Hepatocyte (in vitro differentiated cells): ENCODE data around the gene ZGPAT. TPM values are rescaled to one million over a fixed set of nuclear protein-coding genes. Genes with fewer than 3 reads are reported as not detected.

Source experiments
- DNase-seq: peaks from one replicate; pipeline ENCODE4 v3.0.0-alpha.2; 2016; ENCODE audit warnings: low spot score
- H2AFZ ChIP-seq: fragments of 200-600 bp; sonication (generic); 2 replicates; pipeline ENCODE4 v1.6.0; 2016; ENCODE audit warnings: antibody characterized with exemption, mild to moderate bottlenecking
- H3K27ac ChIP-seq: fragments of 200-600 bp; sonication (generic); 2 replicates; pipeline ENCODE4 v1.5.1; 2016; ENCODE audit warnings: mild to moderate bottlenecking
- H3K27me3 ChIP-seq: fragments of 200-600 bp; sonication (generic); 2 replicates; pipeline ENCODE4 v1.6.1; 2016
- H3K36me3 ChIP-seq: fragments of 200-600 bp; sonication (generic); replicated peaks from 2 replicates; pipeline ENCODE4 v1.5.1; 2016; ENCODE audit warnings: low read depth; ENCODE audit not compliant: insufficient read depth
- H3K4me1 ChIP-seq: fragments of 200-600 bp; sonication (generic); 2 replicates; pipeline ENCODE4 v1.5.1; 2016; ENCODE audit warnings: mild to moderate bottlenecking, moderate library complexity; ENCODE audit not compliant: insufficient read depth
- H3K4me2 ChIP-seq: fragments of 200-600 bp; sonication (generic); 2 replicates; pipeline ENCODE4 v1.6.0; 2016
- H3K4me3 ChIP-seq: fragments of 200-600 bp; sonication (generic); 2 replicates; pipeline ENCODE4 v1.5.1; 2016; ENCODE audit warnings: mild to moderate bottlenecking
- H3K79me2 ChIP-seq: fragments of 200-600 bp; sonication (generic); 2 replicates; pipeline ENCODE4 v1.6.0; 2017; ENCODE audit warnings: mild to moderate bottlenecking
- H3K9me2 ChIP-seq: fragments of 200-600 bp; sonication (generic); replicated peaks from 2 replicates; pipeline ENCODE4 v1.6.0; 2017; ENCODE audit warnings: mild to moderate bottlenecking; ENCODE audit not compliant: insufficient read depth
- H3K9me3 ChIP-seq: fragments of 200-600 bp; sonication (generic); 2 replicates; pipeline ENCODE4 v1.5.1; 2016; ENCODE audit warnings: low read depth, mild to moderate bottlenecking
- H4K20me1 ChIP-seq: fragments of 200-600 bp; sonication (generic); 2 replicates; pipeline ENCODE4 v1.6.0; 2016; ENCODE audit warnings: mild to moderate bottlenecking; ENCODE audit not compliant: insufficient read depth, poor library complexity, severe bottlenecking
- EZH2 ChIP-seq: fragments of 200-600 bp; sonication (generic); IDR thresholded peaks from 2 replicates; pipeline ENCODE4 v1.6.1; 2016; ENCODE audit warnings: antibody characterized with exemption, mild to moderate bottlenecking, borderline replicate concordance
- EZH2phosphoT487 ChIP-seq: fragments of 200-600 bp; sonication (generic); IDR thresholded peaks from one replicate; pipeline ENCODE4 v1.6.1; 2018; ENCODE audit warnings: antibody characterized with exemption, mild to moderate bottlenecking, low read depth, moderate library complexity; ENCODE audit not compliant: unreplicated experiment, severe bottlenecking
- WGBS: methylation state at CpG from one replicate; pipeline ENCODE4 v1.1.6; 2016; ENCODE audit warnings: low lambda C conversion rate; ENCODE audit errors: missing lambda C conversion rate; 5-methylcytosine and 5-hydroxymethylcytosine counted together
- polyA plus RNA-seq: library from polyadenylated mRNA; unstranded; fragments of >200 nt; fragmentation: Nextera tagmentation; extraction: Ambion mirVana; gene quantifications from 2 replicates; pipeline ENCODE4 v1.2.1, GENCODE V29; 2016
- total RNA-seq: library from RNA; depleted of rRNA; stranded (reverse); fragments of >200 nt; gene quantifications from 2 replicates; pipeline ENCODE4 v1.2.3, GENCODE V29; 2014
- TF ChIP-seq, protein P1 (sequence below): fragments of 200-600 bp; sonication (generic); IDR thresholded peaks from 2 replicates; pipeline ENCODE4 v1.5.1; 2016; ENCODE audit warnings: antibody characterized with exemption, mild to moderate bottlenecking; ENCODE audit not compliant: poor library complexity

Gene ZGPAT
- total and polyA plus RNA-seq, 2 experiments from 2014 or later = 18.6 to 41.7 TPM

DNA sequence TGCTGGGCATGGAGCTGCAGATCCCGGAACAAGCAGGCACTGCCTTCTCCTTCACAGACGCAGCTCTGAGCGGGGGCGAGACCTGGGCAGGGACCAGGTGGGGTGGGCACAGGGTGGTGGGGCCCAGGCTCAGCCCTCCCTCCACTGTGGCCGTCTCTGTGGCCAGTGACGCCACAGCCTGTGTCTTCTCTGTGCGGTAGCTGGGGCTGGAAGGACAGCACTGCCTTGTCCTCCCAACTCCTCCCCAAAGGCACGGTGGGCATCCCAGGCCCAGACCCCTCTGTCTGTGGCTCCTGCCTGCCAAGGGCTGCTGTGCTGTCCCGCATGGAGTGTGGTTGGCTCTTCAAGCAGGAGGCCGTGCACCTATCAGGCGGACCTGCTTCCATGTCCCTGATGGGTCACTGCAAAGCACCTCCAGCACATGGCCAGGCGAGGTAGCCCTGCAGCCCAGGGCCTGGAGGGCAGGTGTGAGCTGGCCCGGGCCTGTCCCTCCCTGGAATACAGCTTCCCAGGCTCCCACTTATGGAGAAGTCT lies 26.2 kb upstream of the ZGPAT start:
- H4K20me1 ChIP-seq = no peaks in the 10 kb centered on the region
- H3K4me3 ChIP-seq = no peak overlapping the region
- H3K9me2 ChIP-seq = no peaks in the 10 kb centered on the region
- no peaks in the 10 kb centered on the region for H3K27me3 ChIP-seq
- H3K36me3 ChIP-seq = no peaks in the 10 kb centered on the region
- H3K4me2 ChIP-seq = no peak overlapping the region
- peaks cover 11% of the 10 kb centered on the region for H3K4me1 ChIP-seq
- H2AFZ ChIP-seq = no peak overlapping the region
- no peak for DNase-seq
- TF ChIP-seq EZH2 = no peak
- no peaks in the 10 kb centered on the region for H3K9me3 ChIP-seq
- peak overlapping the region; percentile 52 for H3K27ac ChIP-seq
- WGBS = 97% methylated on average over 13 of the region's 13 CpGs
- no peaks in the 10 kb centered on the region for H3K79me2 ChIP-seq

DNA sequence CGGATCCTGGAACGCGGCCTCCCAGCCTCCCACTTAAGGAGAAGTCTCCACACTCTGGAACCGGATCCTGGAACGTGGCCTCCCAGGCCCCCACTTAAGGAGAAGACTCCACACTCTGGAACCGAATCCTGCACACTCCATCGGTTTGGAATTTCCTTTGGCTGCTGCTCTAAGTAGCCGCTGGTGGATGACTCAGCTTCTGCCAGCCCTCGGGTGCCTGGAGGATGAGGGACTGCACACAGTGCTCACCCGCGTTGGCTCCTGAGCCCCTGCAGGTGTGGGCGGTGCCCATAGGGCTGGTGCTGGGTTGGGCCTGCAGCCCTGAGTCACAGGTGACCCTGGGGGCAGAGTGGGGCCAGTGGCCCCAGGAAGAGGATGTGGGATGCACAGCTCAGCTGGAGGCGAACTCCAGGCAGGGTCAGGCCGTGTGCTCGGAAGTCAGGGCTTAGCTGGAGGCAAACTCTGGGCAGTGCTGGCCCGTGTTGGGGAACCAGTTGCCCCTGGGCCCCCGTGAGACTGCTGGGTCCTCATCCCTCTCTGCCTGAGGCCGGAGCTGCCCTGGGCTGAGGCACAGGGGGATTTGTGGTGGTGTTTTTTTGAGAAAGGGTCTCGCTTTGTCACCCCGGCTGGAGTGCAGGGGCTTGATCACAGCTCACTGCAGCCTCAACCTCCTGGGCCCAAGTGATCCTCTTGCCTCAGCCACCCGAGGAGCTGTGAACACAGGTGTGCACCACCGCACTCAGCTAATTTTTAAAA lies 25.3 kb upstream of the ZGPAT start:
- peaks cover 11% of the 10 kb centered on the region for H3K4me1 ChIP-seq
- TF ChIP-seq, protein P1, sequence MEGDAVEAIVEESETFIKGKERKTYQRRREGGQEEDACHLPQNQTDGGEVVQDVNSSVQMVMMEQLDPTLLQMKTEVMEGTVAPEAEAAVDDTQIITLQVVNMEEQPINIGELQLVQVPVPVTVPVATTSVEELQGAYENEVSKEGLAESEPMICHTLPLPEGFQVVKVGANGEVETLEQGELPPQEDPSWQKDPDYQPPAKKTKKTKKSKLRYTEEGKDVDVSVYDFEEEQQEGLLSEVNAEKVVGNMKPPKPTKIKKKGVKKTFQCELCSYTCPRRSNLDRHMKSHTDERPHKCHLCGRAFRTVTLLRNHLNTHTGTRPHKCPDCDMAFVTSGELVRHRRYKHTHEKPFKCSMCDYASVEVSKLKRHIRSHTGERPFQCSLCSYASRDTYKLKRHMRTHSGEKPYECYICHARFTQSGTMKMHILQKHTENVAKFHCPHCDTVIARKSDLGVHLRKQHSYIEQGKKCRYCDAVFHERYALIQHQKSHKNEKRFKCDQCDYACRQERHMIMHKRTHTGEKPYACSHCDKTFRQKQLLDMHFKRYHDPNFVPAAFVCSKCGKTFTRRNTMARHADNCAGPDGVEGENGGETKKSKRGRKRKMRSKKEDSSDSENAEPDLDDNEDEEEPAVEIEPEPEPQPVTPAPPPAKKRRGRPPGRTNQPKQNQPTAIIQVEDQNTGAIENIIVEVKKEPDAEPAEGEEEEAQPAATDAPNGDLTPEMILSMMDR = no peak
- TF ChIP-seq EZH2 (no peak), EZH2phosphoT487 (no peak)
- WGBS = 73% methylated on average over 22 of the region's 22 CpGs
- H3K79me2 ChIP-seq = no peaks in the 10 kb centered on the region
- no peaks in the 10 kb centered on the region for H3K27me3 ChIP-seq
- DNase-seq = peak; percentile 81
- H3K9me3 ChIP-seq = no peaks in the 10 kb centered on the region
- no peaks in the 10 kb centered on the region for H3K9me2 ChIP-seq
- no peak overlapping the region for H3K4me2 ChIP-seq
- H2AFZ ChIP-seq = no peak overlapping the region
- no peak overlapping the region for H3K4me3 ChIP-seq
- H3K36me3 ChIP-seq = no peaks in the 10 kb centered on the region
- peak overlapping the region; percentile 69 for H3K27ac ChIP-seq
- no peaks in the 10 kb centered on the region for H4K20me1 ChIP-seq

DNA sequence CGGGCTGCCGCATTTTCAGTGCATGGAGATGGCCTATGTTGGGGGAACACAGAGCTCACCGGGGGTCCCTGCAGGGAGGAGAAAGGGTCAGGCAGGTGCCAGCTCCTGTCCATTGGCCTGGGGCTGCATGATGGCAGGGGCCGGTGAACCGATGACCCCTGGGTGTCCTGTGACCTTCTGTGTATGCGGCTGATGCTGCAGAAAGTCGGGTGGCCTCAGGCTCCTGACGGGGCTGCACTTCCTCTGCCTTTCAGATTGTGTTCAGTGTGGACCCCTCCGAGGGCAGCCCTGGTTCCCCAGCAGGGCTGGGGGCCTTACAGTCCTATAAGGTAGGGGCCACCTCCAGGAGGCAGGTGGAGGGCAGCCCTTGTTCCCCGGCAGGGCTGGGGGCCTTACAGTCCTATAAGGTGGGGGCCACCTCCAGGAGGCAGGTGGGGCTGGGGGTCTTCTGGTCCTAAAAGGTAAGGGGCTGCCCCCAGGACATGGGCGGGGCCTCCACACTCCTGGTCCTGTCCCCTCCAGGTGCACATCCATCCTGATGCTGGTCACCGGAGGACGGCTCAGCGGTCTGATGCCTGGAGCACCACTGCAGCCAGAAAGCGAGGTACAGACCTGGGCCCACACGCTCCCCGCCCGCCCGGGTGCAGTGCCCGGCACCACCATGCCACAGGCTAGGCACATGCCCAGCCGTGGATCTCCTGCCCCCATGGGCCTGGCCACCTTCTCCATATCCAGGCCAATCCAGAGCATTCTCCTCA lies 22.4 kb upstream of the ZGPAT start:
- Histone ChIP-seq H4K20me1 (no peaks in the 10 kb centered on the region), H3K9me3 (no peaks in the 10 kb centered on the region), H3K4me1 (peaks cover 11% of the 10 kb centered on the region), H3K4me2 (no peak overlapping the region), H3K9me2 (no peaks in the 10 kb centered on the region), H3K27me3 (no peaks in the 10 kb centered on the region), H3K4me3 (no peak overlapping the region), H3K79me2 (no peaks in the 10 kb centered on the region), H3K27ac (no peak overlapping the region), H3K36me3 (no peaks in the 10 kb centered on the region), H2AFZ (no peak overlapping the region)
- TF ChIP-seq, protein P1 = no peak
- TF ChIP-seq EZH2phosphoT487 (no peak), EZH2 (no peak)
- no peak for DNase-seq
- WGBS = 89% methylated on average over 17 of the region's 21 CpGs

DNA sequence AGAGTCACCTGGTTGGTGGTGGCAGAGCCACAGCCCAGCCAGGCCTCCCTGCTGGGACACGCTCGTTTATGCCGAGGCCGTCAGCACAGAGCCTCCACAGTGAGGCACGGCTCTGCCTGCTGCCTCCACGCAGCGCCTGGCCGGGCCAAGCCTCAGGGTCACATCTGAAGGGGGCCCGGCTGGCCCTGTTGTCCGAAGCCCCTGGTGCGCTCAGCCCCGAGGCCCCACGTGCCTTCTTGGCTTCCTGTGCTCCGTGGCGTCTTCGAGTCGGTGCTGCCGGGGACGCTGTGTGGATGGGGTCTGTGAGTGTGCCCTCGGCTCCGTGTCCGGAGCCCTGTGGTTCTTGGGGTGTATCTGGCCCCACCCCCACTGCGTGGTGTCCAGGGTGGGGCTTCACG lies 21.7 kb upstream of the ZGPAT start:
- no peaks in the 10 kb centered on the region for H3K9me2 ChIP-seq
- WGBS = 98% methylated on average over 24 of the region's 24 CpGs
- no peak overlapping the region for H3K4me2 ChIP-seq
- no peak for DNase-seq
- no peak overlapping the region for H2AFZ ChIP-seq
- H3K36me3 ChIP-seq = no peaks in the 10 kb centered on the region
- no peaks in the 10 kb centered on the region for H3K9me3 ChIP-seq
- H3K4me3 ChIP-seq = no peak overlapping the region
- peaks cover 11% of the 10 kb centered on the region for H3K4me1 ChIP-seq
- no peaks in the 10 kb centered on the region for H3K27me3 ChIP-seq
- H4K20me1 ChIP-seq = no peaks in the 10 kb centered on the region
- H3K27ac ChIP-seq = peak overlapping the region; percentile 60
- no peaks in the 10 kb centered on the region for H3K79me2 ChIP-seq
- TF ChIP-seq EZH2phosphoT487 (no peak), EZH2 (no peak)
- TF ChIP-seq, protein P1 = no peak
